Measurements from ENCODE around the gene NRK. TPM values are rescaled to one million over a fixed set of nuclear protein-coding genes. Genes with fewer than 3 reads are reported as not detected.
"Not testable (repeated sequence)": the region's sequence is repeated elsewhere in the genome, so short reads cannot be mapped to it uniquely, and the experiment has no call there.

Gene NRK
- total and polyA plus RNA-seq, 7 donors, result under 0.01 to 6.1 (median 2.3) TPM; not detected in 1

- Histone ChIP-seq H3K9me3 (no peaks in the 10 kb centered on the region), H3K36me3 (no peaks in the 10 kb centered on the region), H3K4me1 (peaks cover 0 to 3% (median 0%) of the 10 kb centered on the region in 4 donors), H3K27ac (peak overlapping the region in 3 of 4 donors; percentile 12 to 32 (median 31)), H3K27me3 (peaks cover 9 to 18% (median 14%) of the 10 kb centered on the region in 3 donors), H3K4me3 (peak overlapping the region in 3 of 4 donors; percentile 31 to 48 (median 45))
- DNase-seq, result no peak
- no peak for TF ChIP-seq EP300 (IDR thresholded peaks at IDR 0.05)
- no peak for TF ChIP-seq CTCF (IDR thresholded peaks at IDR 0.05)
- no peak for TF ChIP-seq POLR2A (IDR thresholded peaks at IDR 0.05)
- TF ChIP-seq POLR2AphosphoS5 (IDR thresholded peaks at IDR 0.05), result no peak
- intact Hi-C loops (cut with DNase I), result no loop called here
- 11 to 13% methylated on average over 17 of the region's 17 CpGs for WGBS, 2 donors
These were observed 735 bp downstream of the NRK start for GRCh38 chrX:105823092-105823455.

GRCh38 chrX:105829011-105829410, 6.7 kb downstream of the NRK start:
- TF ChIP-seq POLR2A (IDR thresholded peaks at IDR 0.05) (no peak), CTCF (IDR thresholded peaks at IDR 0.05) (no peak), POLR2AphosphoS5 (IDR thresholded peaks at IDR 0.05) (no peak), EP300 (IDR thresholded peaks at IDR 0.05) (no peak)
- intact Hi-C loops (cut with DNase I), result no loop called here
- no peaks in the 10 kb centered on the region for H3K36me3 ChIP-seq

GRCh38 chrX:105837232-105837631, 14.9 kb downstream of the NRK start:
- TF ChIP-seq POLR2AphosphoS5 (IDR thresholded peaks at IDR 0.05) (peak in 2 of 4 donors; percentile 7 to 13), EP300 (IDR thresholded peaks at IDR 0.05) (no peak)
- H3K4me1 ChIP-seq, result peaks cover 0 to 5% (median 0%) of the 10 kb centered on the region in 4 donors
- no peak overlapping the region for H3K4me3 ChIP-seq
- H3K27me3 ChIP-seq, result peaks cover 0 to 3% (median 0%) of the 10 kb centered on the region in 3 donors
- H3K9me3 ChIP-seq, result no peaks in the 10 kb centered on the region
- DNase-seq, result peak; percentile 86
- H3K27ac ChIP-seq, result peak overlapping the region in 1 of 4 donors; percentile 33
- 45 to 49% methylated on average over 2 of the region's 2 CpGs for WGBS, 2 donors
- H3K36me3 ChIP-seq, result no peaks in the 10 kb centered on the region
- intact Hi-C loops (cut with DNase I), result no loop called here

More at GRCh38 chrX:105829011-105829410, 6.7 kb downstream of the NRK start:
- WGBS, 2 donors, result 29 to 65% methylated on average over 1 of the region's 1 CpG
- Histone ChIP-seq H3K4me1 (no peaks in the 10 kb centered on the region), H3K9me3 (no peaks in the 10 kb centered on the region), H3K27ac (no peak overlapping the region), H3K4me3 (no peak overlapping the region), H3K27me3 (peaks cover 0 to 3% (median 0%) of the 10 kb centered on the region in 3 donors)
- no peak for DNase-seq

- no peaks in the 10 kb centered on the region for H3K27me3 ChIP-seq
- no peak overlapping the region for H3K27ac ChIP-seq
- intact Hi-C loops (cut with DNase I), result no loop called here
- no peaks in the 10 kb centered on the region for H3K36me3 ChIP-seq
- no peak for TF ChIP-seq CTCF (IDR thresholded peaks at IDR 0.05)
- no peak for TF ChIP-seq POLR2A (IDR thresholded peaks at IDR 0.05)
- no peak for TF ChIP-seq EP300 (IDR thresholded peaks at IDR 0.05)
- no peak for TF ChIP-seq POLR2AphosphoS5 (IDR thresholded peaks at IDR 0.05)
- no peak overlapping the region for H3K4me3 ChIP-seq
- no peaks in the 10 kb centered on the region for H3K4me1 ChIP-seq
- DNase-seq, result no peak
- 32 to 55% methylated on average over 2 of the region's 2 CpGs for WGBS, 2 donors
- H3K9me3 ChIP-seq, result no peaks in the 10 kb centered on the region
These were observed 23.3 kb downstream of the NRK start for GRCh38 chrX:105845631-105846030.

GRCh38 chrX:105850100-105850499, 27.8 kb downstream of the NRK start:
- DNase-seq; H3K4me3 ChIP-seq; H3K27ac ChIP-seq; H3K27me3 ChIP-seq; H3K4me1 ChIP-seq; H3K9me3 ChIP-seq; intact Hi-C loops (cut with DNase I); H3K36me3 ChIP-seq: not testable (repeated sequence)
- WGBS, 2 donors, result 90 to 92% methylated on average over 2 of the region's 2 CpGs

GRCh38 chrX:105865709-105866108, 43.4 kb downstream of the NRK start:
- H3K4me1 ChIP-seq, result no peaks in the 10 kb centered on the region
- 26 to 66% methylated on average over 3 of the region's 3 CpGs for WGBS, 2 donors
- TF ChIP-seq EP300 (IDR thresholded peaks at IDR 0.05) (no peak), POLR2A (IDR thresholded peaks at IDR 0.05) (no peak), POLR2AphosphoS5 (IDR thresholded peaks at IDR 0.05) (no peak), CTCF (IDR thresholded peaks at IDR 0.05) (no peak)

More at GRCh38 chrX:105865709-105866108, 43.4 kb downstream of the NRK start:
- Histone ChIP-seq H3K27me3 (no peaks in the 10 kb centered on the region), H3K27ac (no peak overlapping the region), H3K36me3 (no peaks in the 10 kb centered on the region), H3K4me3 (no peak overlapping the region), H3K9me3 (no peaks in the 10 kb centered on the region)
- DNase-seq, result no peak
- intact Hi-C loops (cut with DNase I), result no loop called here

Measured in sigmoid colon (tissue), 7 donors.